Activated CD4-positive, alpha-beta T cell treated with anti-CD3 and anti-CD28 coated beads, Interleukin-2, amount 10 ng/mL, durations not matched to agents 24 days and 14 days (primary cell): ENCODE measurements around the gene RTBDN. TPM values are rescaled to one million over a fixed set of nuclear protein-coding genes. Genes with fewer than 3 reads are reported as not detected.
A peak's percentile ranks its signal among the peaks of the same experiment; 100 is the strongest.

Experiments
- DNase-seq: peaks from one replicate; pipeline ENCODE4 v3.0.0; 2022
- H3K27ac Mint-ChIP-seq: one replicate; pipeline ENCODE4 v1.8.0; 2022; ENCODE audit warnings: mild to moderate bottlenecking, mixed read lengths
- H3K27me3 Mint-ChIP-seq: one replicate; pipeline ENCODE4 v1.8.0; 2022; ENCODE audit warnings: mixed read lengths
- H3K36me3 Mint-ChIP-seq: one replicate; pipeline ENCODE4 v1.8.0; 2022; ENCODE audit warnings: low read depth, mild to moderate bottlenecking, mixed read lengths
- H3K4me1 Mint-ChIP-seq: one replicate; pipeline ENCODE4 v1.8.0; 2021; ENCODE audit warnings: mixed read lengths
- H3K4me3 Mint-ChIP-seq: one replicate; pipeline ENCODE4 v1.8.0; 2022; ENCODE audit warnings: mild to moderate bottlenecking, moderate library complexity, mixed read lengths
- H3K9me3 Mint-ChIP-seq: one replicate; pipeline ENCODE4 v1.8.0; 2021; ENCODE audit warnings: mixed read lengths
- intact Hi-C: fragments of 100-400 bp; cut with micrococcal nuclease; formaldehyde crosslinking; loops from one replicate; pipeline ENCODE4 v1.15.1; 2023
- total RNA-seq: library from RNA; stranded (reverse); gene quantifications from 2 replicates; pipeline ENCODE4 v1.2.3, GENCODE V29; 2022

Gene RTBDN
- total RNA-seq, 1 donor from 2014 or later: not detected

GRCh38 chr19:12789098-12789903, 45.1 kb downstream of the RTBDN start:
- Mint-ChIP-seq H3K27ac (peak overlapping the region; percentile 97), H3K4me3 (peak overlapping the region; percentile 96), H3K36me3 (peaks cover 22% of the 10 kb centered on the region), H3K9me3 (no peaks in the 10 kb centered on the region), H3K27me3 (no peaks in the 10 kb centered on the region), H3K4me1 (peaks cover 22% of the 10 kb centered on the region)
- intact Hi-C loops: no loop called here
- no peak for DNase-seq

- Mint-ChIP-seq H3K4me1 (peaks cover 19% of the 10 kb centered on the region), H3K27me3 (no peaks in the 10 kb centered on the region), H3K9me3 (no peaks in the 10 kb centered on the region), H3K4me3 (peak overlapping the region; percentile 93), H3K36me3 (peaks cover 18% of the 10 kb centered on the region), H3K27ac (peak overlapping the region; percentile 97)
- DNase-seq: peak; percentile 77
- intact Hi-C loops: no loop called here
Measured at GRCh38 chr19:12788682-12789097, 45.7 kb downstream of the RTBDN start.

GRCh38 chr19:12788042-12788681, 46.2 kb downstream of the RTBDN start:
- peak overlapping the region; percentile 93 for H3K4me3 Mint-ChIP-seq
- peaks cover 23% of the 10 kb centered on the region for H3K4me1 Mint-ChIP-seq
- peaks cover 15% of the 10 kb centered on the region for H3K36me3 Mint-ChIP-seq
- peak overlapping the region; percentile 97 for H3K27ac Mint-ChIP-seq
- intact Hi-C loops: no loop called here
- no peaks in the 10 kb centered on the region for H3K9me3 Mint-ChIP-seq
- no peaks in the 10 kb centered on the region for H3K27me3 Mint-ChIP-seq
- DNase-seq: no peak

GRCh38 chr19:12787458-12787857, 46.9 kb downstream of the RTBDN start:
- no peak for DNase-seq
- H3K27me3 Mint-ChIP-seq: no peaks in the 10 kb centered on the region
- H3K9me3 Mint-ChIP-seq: no peaks in the 10 kb centered on the region
- H3K27ac Mint-ChIP-seq: peak overlapping the region; percentile 13
- peaks cover 23% of the 10 kb centered on the region for H3K4me1 Mint-ChIP-seq
- H3K4me3 Mint-ChIP-seq: no peak overlapping the region
- intact Hi-C loops: no loop called here
- H3K36me3 Mint-ChIP-seq: peaks cover 9% of the 10 kb centered on the region

DNA sequence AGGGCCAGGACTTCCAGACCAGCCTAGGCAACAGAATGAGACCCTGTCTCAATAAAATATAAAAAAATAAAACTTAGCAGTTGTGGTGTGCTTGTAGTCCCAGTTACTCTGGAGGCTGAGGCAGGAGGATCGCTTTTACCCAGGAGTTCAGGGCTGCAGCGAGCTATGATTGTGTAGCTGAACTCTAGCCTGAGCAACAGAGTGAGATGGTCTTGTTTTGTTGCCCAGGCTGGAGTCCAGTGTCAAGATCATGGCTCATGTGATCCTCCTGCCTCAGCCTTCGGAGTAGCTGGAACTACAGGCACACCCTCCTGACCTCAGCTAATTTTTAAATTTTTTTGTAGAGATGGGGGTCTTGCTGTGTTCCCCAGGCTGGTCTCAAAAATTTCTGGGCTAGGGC, 47.4 kb downstream of the RTBDN start:
- H3K27ac Mint-ChIP-seq: peak overlapping the region; percentile 18
- H3K4me3 Mint-ChIP-seq: no peak overlapping the region
- no peak for DNase-seq
- no peaks in the 10 kb centered on the region for H3K27me3 Mint-ChIP-seq
- peaks cover 26% of the 10 kb centered on the region for H3K4me1 Mint-ChIP-seq
- H3K9me3 Mint-ChIP-seq: no peaks in the 10 kb centered on the region
- H3K36me3 Mint-ChIP-seq: peaks cover 4% of the 10 kb centered on the region
- intact Hi-C loops: no loop called here

DNA sequence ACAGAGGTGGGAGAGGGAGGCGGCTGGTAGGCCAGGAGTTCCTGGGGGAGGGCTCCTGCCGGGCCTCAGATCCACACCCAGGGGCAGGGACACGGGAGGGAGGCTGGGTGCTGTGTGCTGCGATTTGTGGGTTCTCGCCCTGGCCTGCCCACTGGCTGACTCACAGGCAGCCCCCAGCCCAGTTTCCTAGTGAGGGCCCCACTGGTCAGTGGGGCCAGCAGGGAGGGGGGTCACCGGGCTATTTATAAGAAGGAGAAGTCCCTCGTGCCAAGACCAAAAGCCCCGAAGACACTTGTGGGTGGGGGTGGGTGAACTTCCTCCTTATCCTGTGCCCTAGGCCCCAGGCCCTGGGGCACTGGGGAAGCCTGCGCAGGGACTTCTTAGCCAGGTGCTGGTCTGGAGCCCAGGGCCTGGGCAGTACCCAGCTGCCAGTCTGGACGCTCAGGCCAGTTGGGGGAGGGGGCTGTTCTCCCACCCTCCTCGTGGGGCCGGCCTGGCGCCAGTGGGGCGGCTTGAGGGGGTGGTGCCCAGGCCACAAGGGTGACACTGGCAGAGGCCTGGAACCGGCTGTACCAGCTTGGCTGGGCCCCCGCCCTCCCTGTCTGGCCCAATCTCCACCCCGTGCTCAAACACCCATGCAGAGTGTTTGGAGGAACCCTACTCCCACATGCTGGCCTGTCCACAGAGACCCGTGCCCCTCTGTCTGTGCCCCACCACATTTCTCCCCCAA, 48.1 kb downstream of the RTBDN start:
- Mint-ChIP-seq H3K27ac (peak overlapping the region; percentile 18), H3K4me1 (peaks cover 31% of the 10 kb centered on the region), H3K36me3 (no peaks in the 10 kb centered on the region), H3K9me3 (no peaks in the 10 kb centered on the region), H3K27me3 (no peaks in the 10 kb centered on the region), H3K4me3 (no peak overlapping the region)
- intact Hi-C loops: no loop called here
- peak; percentile 61 for DNase-seq

DNA sequence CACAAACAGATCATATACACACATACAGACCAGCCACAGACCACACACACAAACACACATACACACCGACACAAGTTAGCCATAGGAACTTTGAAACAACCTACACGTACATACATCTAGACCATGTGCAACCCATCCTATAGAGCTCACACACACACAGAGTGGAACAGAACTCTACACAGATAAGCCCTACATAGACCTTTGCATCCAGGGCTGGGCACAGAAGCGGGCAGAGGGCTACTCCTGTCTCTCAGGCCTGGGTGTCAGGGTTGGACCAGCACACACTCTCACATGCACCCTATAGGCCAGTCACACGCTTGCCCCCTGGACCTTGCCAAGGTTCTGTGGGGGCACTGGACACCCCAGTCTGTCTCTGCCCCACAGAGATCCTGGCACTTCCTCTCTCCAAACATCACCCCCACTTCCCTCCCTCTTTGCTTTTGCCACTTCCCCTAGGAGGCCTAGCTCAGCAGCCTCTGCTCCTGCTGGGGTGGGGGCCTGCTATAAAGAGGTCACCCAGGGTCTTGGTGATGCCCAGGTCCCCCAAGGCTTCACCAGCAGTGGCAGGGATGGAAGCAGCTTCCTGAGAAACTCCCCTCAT, 48.8 kb downstream of the RTBDN start:
- H3K4me1 Mint-ChIP-seq: peaks cover 25% of the 10 kb centered on the region
- no peak overlapping the region for H3K4me3 Mint-ChIP-seq
- no peaks in the 10 kb centered on the region for H3K27me3 Mint-ChIP-seq
- H3K36me3 Mint-ChIP-seq: no peaks in the 10 kb centered on the region
- no peak overlapping the region for H3K27ac Mint-ChIP-seq
- peak; percentile 71 for DNase-seq
- intact Hi-C loops: no loop called here
- H3K9me3 Mint-ChIP-seq: no peaks in the 10 kb centered on the region

DNA sequence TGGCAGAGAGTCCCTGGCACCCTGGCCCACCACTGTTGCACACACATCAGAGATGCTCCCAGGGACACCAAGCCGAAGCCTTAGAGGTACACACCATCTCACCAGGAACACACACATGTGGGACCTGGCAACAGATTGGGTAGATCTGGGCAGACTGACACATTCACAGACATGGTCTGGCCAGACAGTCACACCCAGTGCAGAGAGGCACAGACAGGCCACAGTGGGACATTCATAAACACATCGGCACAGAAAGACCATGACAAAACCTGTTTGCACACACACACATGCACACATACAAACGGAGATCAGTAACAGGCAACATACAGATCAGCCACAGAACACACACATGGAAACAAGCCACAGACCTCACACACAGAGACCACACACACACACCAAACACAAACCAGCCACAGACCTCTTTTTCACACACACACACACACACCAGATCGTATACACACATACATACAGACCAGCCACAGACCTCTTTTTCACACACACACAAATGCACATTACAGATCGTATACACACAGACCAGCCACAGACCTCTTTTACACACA, 49.4 kb downstream of the RTBDN start:
- Mint-ChIP-seq H3K4me1 (peaks cover 21% of the 10 kb centered on the region), H3K9me3 (no peaks in the 10 kb centered on the region), H3K4me3 (no peak overlapping the region), H3K27me3 (no peaks in the 10 kb centered on the region), H3K27ac (no peak overlapping the region), H3K36me3 (no peaks in the 10 kb centered on the region)
- DNase-seq: peak; percentile 81
- intact Hi-C loops: no loop called here

GRCh38 chr19:12784394-12784870, 49.9 kb downstream of the RTBDN start:
- no peaks in the 10 kb centered on the region for H3K9me3 Mint-ChIP-seq
- H3K27me3 Mint-ChIP-seq: no peaks in the 10 kb centered on the region
- H3K4me1 Mint-ChIP-seq: peaks cover 24% of the 10 kb centered on the region
- no peak overlapping the region for H3K27ac Mint-ChIP-seq
- no peaks in the 10 kb centered on the region for H3K36me3 Mint-ChIP-seq
- DNase-seq: peak; percentile 75
- intact Hi-C loops: no loop called here
- H3K4me3 Mint-ChIP-seq: no peak overlapping the region

DNA sequence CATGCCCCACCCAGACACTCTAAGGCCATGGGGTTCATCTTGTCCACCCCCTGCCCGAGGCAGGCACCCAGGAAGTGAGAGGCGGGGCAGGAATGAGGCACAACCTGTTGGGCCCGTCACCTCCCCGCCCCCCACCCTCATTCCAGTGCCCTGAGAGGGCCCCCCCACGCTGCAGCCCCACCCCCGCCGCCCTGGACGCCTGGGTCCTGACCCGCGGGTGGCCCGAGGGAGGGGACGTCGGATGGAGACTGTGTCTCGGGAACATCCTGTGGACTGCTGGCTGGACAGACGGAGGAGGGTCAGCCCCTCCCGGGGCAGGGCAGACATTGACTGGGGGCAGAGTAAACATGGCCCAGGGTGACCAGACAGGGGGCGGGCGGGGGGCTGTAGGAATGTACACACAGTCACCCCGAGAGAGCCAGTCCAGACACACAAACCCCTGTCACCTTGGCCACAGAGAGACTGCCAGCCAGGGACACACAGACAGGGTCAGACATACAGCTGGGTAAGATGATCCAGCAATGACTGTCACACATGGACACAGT, 50.5 kb downstream of the RTBDN start:
- H3K27ac Mint-ChIP-seq: no peak overlapping the region
- H3K4me1 Mint-ChIP-seq: peaks cover 24% of the 10 kb centered on the region
- H3K36me3 Mint-ChIP-seq: no peaks in the 10 kb centered on the region
- peak; percentile 71 for DNase-seq
- H3K27me3 Mint-ChIP-seq: no peaks in the 10 kb centered on the region
- intact Hi-C loops: no loop called here
- no peaks in the 10 kb centered on the region for H3K9me3 Mint-ChIP-seq
- H3K4me3 Mint-ChIP-seq: peak overlapping the region; percentile 78

DNA sequence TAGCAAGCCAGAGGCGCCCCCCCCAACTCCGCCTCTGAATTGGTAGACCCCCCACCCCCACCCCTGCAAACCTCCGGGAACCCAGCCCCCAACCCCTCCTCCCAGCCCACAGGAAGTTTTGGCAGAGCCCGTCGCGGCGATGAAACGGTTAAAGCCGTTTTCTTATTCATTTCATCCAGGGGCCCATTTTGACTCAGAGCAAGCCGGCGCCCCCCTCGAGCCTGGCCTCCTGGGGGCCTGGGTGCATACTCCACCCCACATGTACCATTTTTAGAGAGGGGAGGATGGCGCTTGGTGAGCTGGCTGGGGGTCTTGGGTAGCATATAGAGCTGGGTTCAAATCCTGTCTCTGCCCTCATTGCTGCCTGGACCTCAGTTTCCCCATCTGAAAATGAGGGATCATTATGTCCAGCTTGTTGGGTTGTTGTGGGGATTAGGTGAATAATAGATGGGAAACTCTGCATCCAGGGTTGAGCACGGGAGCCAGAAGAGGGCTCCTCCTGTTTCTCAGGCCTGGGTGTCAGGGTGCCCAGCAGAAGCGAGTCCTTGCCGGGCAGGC, 51.0 kb downstream of the RTBDN start:
- peak; percentile 85 for DNase-seq
- H3K4me1 Mint-ChIP-seq: peaks cover 25% of the 10 kb centered on the region
- H3K27ac Mint-ChIP-seq: no peak overlapping the region
- H3K4me3 Mint-ChIP-seq: peak overlapping the region; percentile 78
- H3K27me3 Mint-ChIP-seq: no peaks in the 10 kb centered on the region
- no peaks in the 10 kb centered on the region for H3K9me3 Mint-ChIP-seq
- intact Hi-C loops: no loop called here
- H3K36me3 Mint-ChIP-seq: no peaks in the 10 kb centered on the region

- peaks cover 25% of the 10 kb centered on the region for H3K4me1 Mint-ChIP-seq
- intact Hi-C loops: loop anchor here (1.0 kb wide), 1 partner anchor 9 kb away; the partner anchor contains the start of gene JUNB
- peak; percentile 97 for DNase-seq
- H3K27me3 Mint-ChIP-seq: no peaks in the 10 kb centered on the region
- H3K27ac Mint-ChIP-seq: no peak overlapping the region
- no peaks in the 10 kb centered on the region for H3K9me3 Mint-ChIP-seq
- no peaks in the 10 kb centered on the region for H3K36me3 Mint-ChIP-seq
- peak overlapping the region; percentile 87 for H3K4me3 Mint-ChIP-seq
Measured at GRCh38 chr19:12782424-12783290, 51.7 kb downstream of the RTBDN start.
